OCI-LY3 (cell line): ENCODE data around the gene RIIAD1.

Experiments
- EZH2phosphoT487 ChIP-seq: fragments of 200-600 bp; shearing (Covaris generic); IDR thresholded peaks from 2 replicates; pipeline ENCODE4 v1.6.1; 2018; ENCODE audit warnings: antibody characterized with exemption, mixed run types, low read depth
- TF ChIP-seq, protein P1 (sequence below): fragments of 200-600, 300-600 bp; sonication (generic); IDR thresholded peaks from 2 replicates; pipeline ENCODE4 v1.5.1; 2014; ENCODE audit warnings: antibody characterized with exemption, low read length, low read depth

DNA sequence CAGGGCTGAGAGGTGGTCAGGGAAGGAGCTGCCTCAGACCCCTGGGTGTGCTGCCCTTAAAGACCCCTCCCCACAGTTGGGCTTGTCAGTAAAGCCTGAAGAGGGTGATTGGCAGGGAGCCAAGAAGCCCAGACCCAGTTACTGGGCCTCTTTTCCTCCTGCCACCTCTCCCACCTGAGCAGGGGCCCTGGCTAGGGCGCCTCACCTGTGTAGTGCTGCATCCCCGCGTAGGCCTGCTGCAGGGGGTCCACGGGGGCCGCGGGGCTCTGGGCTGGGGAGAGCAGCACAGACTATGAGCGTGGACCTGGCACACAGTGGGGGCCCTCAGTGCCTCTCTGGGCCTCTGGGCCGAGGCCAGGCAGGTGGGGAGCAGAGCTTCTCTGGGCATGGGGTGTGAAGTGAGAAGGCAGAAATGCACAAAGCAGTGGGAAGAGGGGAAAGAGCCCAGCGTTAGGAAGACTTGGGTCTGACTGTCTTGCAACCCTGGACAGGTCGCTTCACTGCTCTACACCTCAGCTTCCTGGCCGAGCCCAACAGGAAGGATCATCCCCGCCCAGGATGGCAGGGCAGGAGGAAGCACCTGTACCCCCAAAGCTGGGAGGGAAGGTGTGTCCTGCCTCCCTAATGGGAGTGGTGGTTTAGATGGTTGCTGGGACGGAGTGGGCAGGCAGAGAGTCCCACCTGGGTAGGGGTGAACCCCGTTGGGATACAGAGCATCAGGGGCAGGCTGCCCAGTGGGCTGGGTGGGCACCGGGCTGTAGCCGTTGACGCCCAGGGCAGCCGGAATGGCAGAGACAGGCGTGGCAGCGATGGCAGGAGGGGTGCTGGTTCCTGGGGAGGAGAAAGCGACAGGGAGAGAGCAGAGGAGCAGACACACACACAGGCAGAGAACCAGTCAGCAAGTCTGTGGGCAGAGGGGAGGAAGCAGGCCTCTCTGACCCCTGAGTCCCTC, 14.6 kb upstream of the RIIAD1 start:
- TF ChIP-seq, protein P1, sequence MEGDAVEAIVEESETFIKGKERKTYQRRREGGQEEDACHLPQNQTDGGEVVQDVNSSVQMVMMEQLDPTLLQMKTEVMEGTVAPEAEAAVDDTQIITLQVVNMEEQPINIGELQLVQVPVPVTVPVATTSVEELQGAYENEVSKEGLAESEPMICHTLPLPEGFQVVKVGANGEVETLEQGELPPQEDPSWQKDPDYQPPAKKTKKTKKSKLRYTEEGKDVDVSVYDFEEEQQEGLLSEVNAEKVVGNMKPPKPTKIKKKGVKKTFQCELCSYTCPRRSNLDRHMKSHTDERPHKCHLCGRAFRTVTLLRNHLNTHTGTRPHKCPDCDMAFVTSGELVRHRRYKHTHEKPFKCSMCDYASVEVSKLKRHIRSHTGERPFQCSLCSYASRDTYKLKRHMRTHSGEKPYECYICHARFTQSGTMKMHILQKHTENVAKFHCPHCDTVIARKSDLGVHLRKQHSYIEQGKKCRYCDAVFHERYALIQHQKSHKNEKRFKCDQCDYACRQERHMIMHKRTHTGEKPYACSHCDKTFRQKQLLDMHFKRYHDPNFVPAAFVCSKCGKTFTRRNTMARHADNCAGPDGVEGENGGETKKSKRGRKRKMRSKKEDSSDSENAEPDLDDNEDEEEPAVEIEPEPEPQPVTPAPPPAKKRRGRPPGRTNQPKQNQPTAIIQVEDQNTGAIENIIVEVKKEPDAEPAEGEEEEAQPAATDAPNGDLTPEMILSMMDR: no peak
- TF ChIP-seq EZH2phosphoT487: no peak
